Inferior parietal cortex (tissue), 1 donor: ENCODE data around the gene C22orf23.
A peak's percentile ranks its signal among the peaks of the same experiment; 100 is the strongest.
"Not testable (repeated sequence)": the region's sequence is repeated elsewhere in the genome, so short reads cannot be mapped to it uniquely, and the experiment has no call there.

Experiments
- DNase-seq: peaks from one replicate; pipeline ENCODE4 v3.0.0-alpha.2; 2016; ENCODE audit errors: extremely low spot score

Gene C22orf23

GRCh38 chr22:37954686-37955085 is 1.3 kb upstream of the C22orf23 start:
- DNase-seq, result no peak

DNA sequence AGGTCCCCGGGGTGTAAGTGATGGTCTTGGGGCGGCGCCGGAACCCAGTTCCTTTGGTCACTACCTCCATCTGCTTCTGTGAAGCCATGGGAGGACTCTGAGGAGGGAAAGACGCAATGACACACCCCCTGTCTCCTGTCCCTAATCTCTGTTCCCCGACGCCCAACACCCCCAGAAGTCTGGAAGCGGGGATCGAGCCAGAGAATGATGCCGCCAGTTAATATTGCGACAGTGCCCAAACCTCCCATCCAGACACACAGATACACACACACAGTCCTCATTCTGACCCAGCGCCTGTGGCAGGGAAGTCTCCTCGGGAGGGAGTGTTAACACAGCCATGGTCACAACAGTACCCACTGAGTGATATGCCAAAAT is 352 bp downstream of the C22orf23 start:
- no peak for DNase-seq

DNA sequence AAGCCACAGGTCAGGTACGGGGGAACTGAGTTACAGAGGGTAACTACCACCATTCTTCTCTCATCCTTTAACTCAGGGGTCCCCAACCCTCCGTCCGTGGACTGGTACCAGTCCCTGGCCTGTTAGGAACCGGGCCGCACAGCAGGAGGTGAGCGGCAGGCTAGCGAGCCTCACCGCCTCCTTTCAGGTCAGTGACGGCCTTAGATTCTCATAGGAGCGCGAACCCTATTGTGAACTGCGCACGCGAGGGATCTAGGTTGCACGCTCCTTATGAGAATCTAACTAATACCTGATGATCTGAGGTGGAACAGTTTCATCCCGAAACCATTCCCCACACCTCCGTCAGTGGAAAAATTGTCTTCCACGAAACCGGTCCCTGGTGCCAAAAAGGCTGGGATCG is 772 bp downstream of the C22orf23 start:
- not testable (repeated sequence) for DNase-seq

DNA sequence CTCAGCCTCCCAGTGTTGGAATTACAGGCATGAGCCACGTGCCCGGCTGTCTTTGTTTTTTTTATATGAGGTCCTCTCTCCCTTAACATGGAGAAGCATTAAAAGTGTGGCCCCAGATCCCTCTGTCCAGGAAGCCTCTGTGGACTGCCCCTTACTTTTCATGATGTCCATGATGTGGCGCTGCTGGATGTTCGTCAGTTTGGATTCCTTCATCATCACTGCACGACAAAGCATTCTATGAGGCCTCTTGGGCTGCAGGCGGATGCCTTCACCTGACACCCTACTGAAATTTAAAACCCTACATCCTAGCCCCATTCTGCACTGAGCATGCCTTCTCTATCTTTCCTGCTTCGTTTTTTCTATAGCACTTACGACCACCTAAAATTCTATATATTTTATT is 2.1 kb downstream of the C22orf23 start:
- DNase-seq, result no peak

DNA sequence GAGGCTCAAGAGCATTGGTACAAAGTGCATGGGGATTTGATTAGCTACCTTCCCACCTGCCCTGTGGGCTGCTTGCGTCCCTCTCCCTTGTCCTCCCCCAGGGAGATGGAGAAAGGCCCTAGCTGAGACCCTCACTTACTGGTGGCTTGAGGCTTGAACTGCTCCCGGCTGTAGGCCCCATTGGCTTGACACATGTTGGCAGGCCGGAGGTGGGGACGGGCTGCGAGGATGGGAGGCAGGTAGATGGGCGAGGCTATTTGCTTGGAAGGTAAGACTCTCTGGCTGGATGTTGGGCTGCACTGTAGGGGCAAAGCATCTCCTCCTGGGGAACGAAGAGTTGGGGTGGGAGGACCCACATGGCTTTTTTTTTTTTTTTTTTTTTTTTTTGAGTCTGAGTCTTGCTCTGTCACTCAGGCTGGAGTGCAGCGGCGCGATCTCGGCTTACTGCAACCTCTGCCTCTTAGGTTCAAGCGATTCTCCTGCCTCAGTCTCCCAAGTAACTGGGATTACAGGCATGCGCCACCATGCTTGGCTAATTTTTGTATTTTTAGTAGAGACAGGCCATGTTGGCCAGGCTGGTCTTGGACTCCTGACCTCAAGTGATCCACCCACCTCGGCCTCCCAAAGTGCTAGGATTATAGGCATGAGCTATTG is 6.1 kb downstream of the C22orf23 start:
- DNase-seq, result not testable (repeated sequence)

DNA sequence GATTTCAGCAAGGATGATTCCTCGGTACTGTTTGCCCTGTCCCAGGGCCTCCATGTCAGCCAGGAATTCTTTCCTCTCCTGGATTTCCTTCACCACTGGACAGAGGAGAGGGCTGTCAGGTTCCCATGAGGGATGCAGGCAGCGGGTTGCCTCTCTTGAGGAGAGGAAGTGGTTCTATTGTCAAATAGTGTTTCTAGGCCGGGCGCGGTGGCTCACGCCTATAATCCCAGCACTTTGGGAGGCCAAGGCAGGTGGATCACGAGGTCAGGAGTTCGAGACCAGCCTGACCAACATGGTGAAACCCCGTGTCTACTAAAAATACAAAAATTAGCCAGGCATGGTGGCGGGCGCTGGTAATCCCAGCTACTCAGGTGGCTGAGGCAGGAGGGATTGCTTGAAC is 9.0 kb downstream of the C22orf23 start:
- DNase-seq, result not testable (repeated sequence)

DNA sequence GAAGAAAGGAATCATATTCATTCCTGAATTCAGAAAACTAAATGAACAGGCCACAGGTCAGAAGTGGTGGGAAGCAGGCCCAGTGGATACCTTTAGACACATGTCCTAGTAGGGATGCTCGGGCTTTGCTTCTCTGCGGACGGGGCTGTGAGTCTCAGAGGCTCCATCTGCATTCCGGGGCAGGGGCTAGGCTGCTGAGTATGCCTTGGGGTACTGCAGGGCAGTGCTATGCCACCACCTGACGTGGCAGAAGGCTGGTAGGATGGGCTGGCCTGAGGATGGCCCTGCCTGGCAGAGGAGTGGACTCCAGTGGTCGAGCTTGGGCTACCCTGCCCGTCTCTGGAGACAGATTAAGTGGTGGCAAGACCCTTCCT is 9.6 kb downstream of the C22orf23 start:
- no peak for DNase-seq

DNA sequence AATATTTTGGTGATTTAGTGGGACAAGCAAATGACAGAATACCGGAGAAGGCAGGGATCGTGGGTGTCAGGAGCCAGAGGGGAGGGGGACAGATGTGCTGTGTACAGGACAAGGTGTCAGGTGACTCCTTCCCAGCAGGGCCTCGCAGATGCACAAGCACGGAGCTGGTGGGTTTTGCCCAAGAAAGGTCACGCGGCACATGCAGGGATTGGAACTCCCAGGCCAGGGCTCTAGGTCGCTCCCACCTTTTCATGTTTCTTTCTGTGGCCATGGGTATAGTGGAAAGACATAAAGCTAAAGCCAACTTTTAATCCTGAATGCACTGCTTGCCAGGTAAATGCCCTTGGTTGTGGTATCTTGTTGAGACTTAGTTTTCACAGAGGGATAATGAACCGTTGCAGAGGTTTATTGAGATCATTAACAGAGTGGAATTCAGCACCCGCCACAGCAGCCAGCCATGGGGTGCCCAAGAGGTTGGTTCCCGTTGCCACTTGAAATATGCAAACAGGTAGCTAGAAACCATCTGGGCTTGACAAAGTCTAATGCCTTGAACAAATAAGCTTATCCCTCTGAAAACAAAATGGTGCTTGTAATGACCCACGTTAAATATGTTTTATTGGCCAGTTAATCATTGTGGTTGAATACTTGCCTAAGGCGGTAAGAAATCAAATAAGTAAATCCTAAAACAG is 10.1 kb downstream of the C22orf23 start:
- no peak for DNase-seq

- no peak for DNase-seq
These were observed 11.3 kb downstream of the C22orf23 start for GRCh38 chr22:37942133-37942532.

- no peak for DNase-seq
These were observed 12.6 kb downstream of the C22orf23 start for GRCh38 chr22:37940698-37941376.

GRCh38 chr22:37933711-37934376 is 19.6 kb downstream of the C22orf23 start:
- peak; percentile 84 for DNase-seq

DNA sequence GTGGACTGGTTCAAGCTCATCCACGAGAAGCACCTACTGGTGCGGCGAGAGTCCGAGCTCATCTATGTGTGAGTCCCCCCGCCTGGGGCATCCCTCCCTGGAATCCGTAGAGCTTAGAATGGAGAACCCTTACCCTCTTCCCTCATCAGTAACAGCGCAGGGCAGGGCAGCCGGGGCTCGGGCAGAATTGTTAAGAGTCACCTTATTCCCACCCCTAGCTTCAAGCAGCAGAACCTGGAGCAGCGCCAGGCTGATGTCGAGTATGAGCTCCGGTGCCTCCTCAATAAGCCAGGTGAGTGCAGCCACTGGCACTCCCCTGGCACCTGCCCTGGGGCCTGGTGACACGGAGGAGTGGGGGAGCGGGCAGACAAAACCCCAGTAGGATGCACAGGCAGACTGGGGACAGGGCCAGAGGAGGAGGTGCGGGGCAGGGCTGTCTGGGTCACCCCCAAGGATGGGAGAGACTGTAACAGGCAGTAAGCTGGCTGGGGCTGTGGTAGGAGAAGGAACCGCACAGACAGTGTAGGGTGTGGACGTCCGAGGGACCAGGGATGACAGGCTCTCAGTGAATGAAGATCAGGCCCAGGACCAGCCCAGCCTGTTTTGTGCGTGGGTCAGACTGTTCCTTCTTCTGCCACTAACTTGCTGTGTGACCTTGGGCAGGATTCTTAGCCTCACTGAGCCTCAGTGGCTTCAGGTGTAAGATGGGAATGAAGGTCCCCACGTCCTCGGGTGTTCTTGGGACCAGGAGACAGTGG is 20.4 kb downstream of the C22orf23 start:
- no peak for DNase-seq

- no peak for DNase-seq
These were observed 21.0 kb downstream of the C22orf23 start for GRCh38 chr22:37932401-37932800.

DNA sequence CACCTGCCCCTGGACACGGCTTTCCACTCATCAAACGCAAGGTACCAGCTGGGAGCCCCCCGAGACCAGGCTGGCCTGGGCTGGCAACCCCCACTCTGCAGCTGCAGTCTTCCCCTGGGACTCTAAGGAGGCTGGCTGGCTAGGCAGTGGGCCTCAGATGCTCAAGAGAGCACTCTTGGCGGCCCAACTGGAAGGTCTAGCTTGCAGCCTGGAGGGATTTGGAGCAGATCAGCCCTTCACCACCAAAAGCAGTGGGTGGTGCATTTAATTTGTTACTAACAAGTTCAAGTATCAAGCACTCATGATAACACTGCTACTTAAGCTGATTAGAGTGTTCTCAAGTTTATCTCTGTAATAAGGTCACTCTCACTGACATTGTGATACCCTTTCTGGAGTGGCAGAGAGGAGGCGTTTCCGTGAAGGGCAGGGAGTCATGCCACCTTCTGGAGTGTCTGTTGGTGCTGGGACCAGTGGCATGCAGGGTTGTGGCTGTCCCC is 21.5 kb downstream of the C22orf23 start:
- DNase-seq, result no peak

DNA sequence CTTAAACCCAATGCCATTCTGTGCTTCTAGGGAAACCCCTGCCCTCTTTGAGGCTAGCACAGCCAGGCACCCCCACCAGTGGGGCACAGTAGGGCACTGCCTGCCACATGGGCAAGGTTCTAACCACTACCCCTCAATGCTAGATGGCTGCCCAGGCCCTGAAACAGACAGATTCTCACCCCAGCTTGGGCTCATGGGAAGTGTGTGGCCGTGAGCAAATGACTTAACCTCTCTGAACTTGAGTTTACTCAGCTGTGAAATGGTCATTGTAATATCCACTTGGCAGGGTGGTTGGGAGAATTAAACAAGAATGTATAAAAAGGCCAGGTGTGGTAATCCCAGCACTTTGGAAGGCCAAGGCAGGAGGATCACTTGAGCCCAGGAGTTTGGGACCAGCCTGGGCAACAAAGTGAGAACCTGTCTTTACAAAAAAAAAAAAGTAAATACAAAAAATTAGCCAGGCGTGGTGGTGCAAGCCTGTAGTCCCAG is 22.4 kb downstream of the C22orf23 start:
- no peak for DNase-seq

- DNase-seq, result no peak
These were observed 23.0 kb downstream of the C22orf23 start for GRCh38 chr22:37930270-37930951.

DNA sequence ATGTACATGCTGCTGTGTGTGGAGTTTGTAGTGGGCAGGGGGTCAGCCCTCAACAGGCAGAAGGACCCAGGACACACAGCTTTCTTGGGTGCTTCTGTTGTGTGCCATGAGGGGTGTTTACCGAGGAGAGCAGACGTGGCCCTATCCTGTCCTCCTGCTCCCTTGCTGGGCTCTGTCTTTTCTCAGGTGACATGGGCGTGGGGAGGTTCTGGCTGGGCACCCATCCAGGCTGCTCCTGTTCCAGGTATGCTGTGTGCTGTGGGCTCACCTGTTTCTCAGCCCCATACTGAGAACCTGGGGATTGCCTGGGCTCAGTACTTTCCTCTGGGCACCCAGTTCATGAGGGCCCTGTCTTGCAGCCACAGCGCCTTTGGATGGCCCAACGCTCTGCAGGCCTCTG is 24.0 kb downstream of the C22orf23 start:
- no peak for DNase-seq

DNA sequence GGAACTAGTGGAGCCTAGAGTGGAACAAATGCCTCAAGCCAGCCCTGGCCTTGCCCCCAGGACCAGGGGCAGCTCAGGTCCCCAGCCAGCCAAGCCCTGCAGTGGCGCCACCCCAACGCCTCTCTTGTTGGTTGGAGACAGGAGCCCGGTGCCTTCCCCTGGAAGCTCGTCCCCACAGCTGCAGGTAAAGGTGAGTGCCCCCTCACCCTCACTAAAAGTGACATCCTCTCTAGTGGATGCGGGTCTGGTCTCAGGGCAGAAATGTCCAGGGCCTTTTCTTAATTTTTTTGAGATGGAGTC is 25.8 kb downstream of the C22orf23 start:
- DNase-seq, result no peak

- no peak for DNase-seq
These were observed 26.4 kb downstream of the C22orf23 start for GRCh38 chr22:37926771-37927636.

- no peak for DNase-seq
These were observed 27.0 kb downstream of the C22orf23 start for GRCh38 chr22:37926358-37926757.
